HepG2 (cell line): ENCODE data around the gene ZFYVE26. TPM values are rescaled to one million over a fixed set of nuclear protein-coding genes. Genes with fewer than 3 reads are reported as not detected.
A peak's percentile ranks its signal among the peaks of the same experiment; 100 is the strongest.

Experiments used
- ADNP ChIP-seq: sonication (generic); formaldehyde crosslinking; IDR thresholded peaks from 2 replicates; pipeline ENCODE4 v1.4.0; 2020; ENCODE audit warnings: missing genetic modification reagents
- ATAD3A ChIP-seq: sonication (generic); formaldehyde crosslinking; IDR thresholded peaks from 2 replicates; pipeline ENCODE4 v1.4.0; 2020; ENCODE audit warnings: missing genetic modification reagents
- CENPX ChIP-seq: sonication (generic); formaldehyde crosslinking; IDR thresholded peaks from 2 replicates; pipeline ENCODE4 v1.9.0; 2021; ENCODE audit warnings: mild to moderate bottlenecking, missing genetic modification reagents, moderate library complexity
- CSRNP2 ChIP-seq: sonication (generic); formaldehyde crosslinking; conservative IDR thresholded peaks from 2 replicates; pipeline ENCODE4 v1.8.0; 2022; ENCODE audit warnings: low read depth, missing genetic modification reagents
- E2F2 ChIP-seq: sonication (generic); formaldehyde crosslinking; IDR thresholded peaks from 2 replicates; pipeline ENCODE4 v1.4.0; 2020; ENCODE audit warnings: missing genetic modification reagents, borderline replicate concordance
- EED ChIP-seq: sonication (generic); formaldehyde crosslinking; IDR thresholded peaks from 2 replicates; pipeline ENCODE4 v1.5.0; 2020; ENCODE audit warnings: mild to moderate bottlenecking, missing genetic modification reagents
- EHMT2 ChIP-seq: fragments of 200-600 bp; sonication (generic); IDR thresholded peaks from 2 replicates; pipeline ENCODE4 v1.7.0; 2017; ENCODE audit warnings: antibody characterized with exemption, low read depth, low read length, borderline replicate concordance
- ETS1 ChIP-seq: sonication (generic); formaldehyde crosslinking; IDR thresholded peaks from 2 replicates; pipeline ENCODE4 v1.4.0; 2020; ENCODE audit warnings: missing genetic modification reagents
- GMEB2 ChIP-seq: IDR thresholded peaks from 2 replicates; pipeline ENCODE4 v1.6.1; 2016; ENCODE audit warnings: missing biosample characterization, missing genetic modification reagents, low read depth
- SAFB2 ChIP-seq: sonication (generic); formaldehyde crosslinking; IDR thresholded peaks from 2 replicates; pipeline ENCODE4 v1.5.1; 2020; ENCODE audit warnings: missing genetic modification reagents, low read depth, mild to moderate bottlenecking, borderline replicate concordance
- SKI ChIP-seq: fragments of 450-650 bp; IDR thresholded peaks from one replicate; pipeline ENCODE4 v1.6.1; 2018; ENCODE audit warnings: mild to moderate bottlenecking; ENCODE audit not compliant: partially characterized antibody
- TP53 ChIP-seq: sonication (generic); formaldehyde crosslinking; conservative IDR thresholded peaks from 2 replicates; pipeline ENCODE4 v1.4.0; 2020; ENCODE audit warnings: missing genetic modification reagents
- TRAFD1 ChIP-seq: sonication (generic); formaldehyde crosslinking; IDR thresholded peaks from 2 replicates; pipeline ENCODE4 v1.5.1; 2020; ENCODE audit warnings: missing genetic modification reagents, mild to moderate bottlenecking, borderline replicate concordance
- ZFAT ChIP-seq: sonication (generic); formaldehyde crosslinking; conservative IDR thresholded peaks from 2 replicates; pipeline ENCODE4 v1.8.1; 2023; ENCODE audit warnings: missing genetic modification reagents, inconsistent platforms
- ZNF17 ChIP-seq: sonication (generic); formaldehyde crosslinking; IDR thresholded peaks from 2 replicates; pipeline ENCODE4 v1.5.0; 2020; ENCODE audit warnings: mild to moderate bottlenecking, missing genetic modification reagents
- ZNF234 ChIP-seq: sonication (generic); formaldehyde crosslinking; conservative IDR thresholded peaks from 2 replicates; pipeline ENCODE4 v1.5.1; 2020; ENCODE audit warnings: mild to moderate bottlenecking, missing genetic modification reagents
- ZNF431 ChIP-seq: sonication (generic); formaldehyde crosslinking; IDR thresholded peaks from 2 replicates; pipeline ENCODE4 v1.9.0; 2022; ENCODE audit warnings: missing genetic modification reagents, low read depth, mild to moderate bottlenecking, borderline replicate concordance
- ZNF746 ChIP-seq: sonication (generic); formaldehyde crosslinking; IDR thresholded peaks from 2 replicates; pipeline ENCODE4 v1.8.0; 2022; ENCODE audit warnings: mild to moderate bottlenecking, missing genetic modification reagents
- ZNF780A ChIP-seq: sonication (generic); formaldehyde crosslinking; IDR thresholded peaks from 2 replicates; pipeline ENCODE4 v1.8.0; 2022; ENCODE audit warnings: mild to moderate bottlenecking, missing genetic modification reagents, moderate library complexity
- ZSCAN12 ChIP-seq: sonication (generic); formaldehyde crosslinking; IDR thresholded peaks from 2 replicates; pipeline ENCODE4 v1.9.0; 2021; ENCODE audit warnings: mild to moderate bottlenecking, missing genetic modification reagents
- ZUFSP ChIP-seq: sonication (generic); formaldehyde crosslinking; IDR thresholded peaks from 2 replicates; pipeline ENCODE4 v1.9.0; 2021; ENCODE audit warnings: missing genetic modification reagents, mild to moderate bottlenecking, borderline replicate concordance
- polyA plus RNA-seq, 8 experiments: library from polyadenylated mRNA; depleted of rRNA in 3 of 8; stranded (reverse) in 7 of 8; unstranded in 1 of 8; fragments of >200 nt; fragmentation: Illumina TruSeq in 4 of 8; extraction: Trizol in 4 of 8; gene quantifications; 2 replicates each; pipeline versions ENCODE4 v1.2.1 to v1.2.3, GENCODE V29; 2011 to 2016; ENCODE audit warnings: low read depth in 4 of 8, missing spikeins in 1 of 8, mixed read lengths in 1 of 8; ENCODE audit not compliant: insufficient read depth in 1 of 8
- total RNA-seq, 5 experiments: library from RNA; depleted of rRNA; stranded (reverse); fragments of >200 nt; fragmentation: Illumina TruSeq; extraction: Trizol; gene quantifications; 2 replicates each; pipeline ENCODE4 v1.2.3, GENCODE V29; 2016; ENCODE audit warnings: low read depth in 1 of 5

The ZFYVE26 gene
- total and polyA plus RNA-seq, 2 of the 13 experiments (the other 11 are each of a cell fraction or from before 2014, with no cell fraction given) = 13.6 to 16.4 TPM

GRCh38 chr14:67738740-67739504 is 77.5 kb downstream of the ZFYVE26 start (continued):
- no peak for TF ChIP-seq TRAFD1 (CRISPR knock-in tag)
- no peak for TF ChIP-seq ZSCAN12 (CRISPR knock-in tag)
- TF ChIP-seq CENPX = no peak
- no peak for TF ChIP-seq EED (CRISPR knock-in tag)
- TF ChIP-seq SAFB2 (CRISPR knock-in tag) = no peak
- no peak for TF ChIP-seq ZNF780A (CRISPR knock-in tag)
- TF ChIP-seq EHMT2 = peak; percentile 97
- TF ChIP-seq ZNF746 = no peak
- no peak for TF ChIP-seq ATAD3A
- no peak for TF ChIP-seq ZNF431 (CRISPR knock-in tag)
- no peak for TF ChIP-seq CSRNP2 (CRISPR knock-in tag)
- TF ChIP-seq ETS1 (CRISPR knock-in tag) = no peak
- no peak for TF ChIP-seq ZNF17
- no peak for TF ChIP-seq SKI
- no peak for TF ChIP-seq ZUFSP (CRISPR knock-in tag)
- TF ChIP-seq E2F2 (CRISPR knock-in tag) = no peak
- TF ChIP-seq GMEB2 (CRISPR knock-in tag) = no peak
- no peak for TF ChIP-seq ADNP (CRISPR knock-in tag)
- no peak for TF ChIP-seq ZFAT
- no peak for TF ChIP-seq ZNF234 (CRISPR knock-in tag)
- TF ChIP-seq TP53 (CRISPR knock-in tag) = no peak
